Stimulated activated CD4-positive, alpha-beta T cell treated with anti-CD3 and anti-CD28 coated beads, Interleukin-12 subunit alpha, Interleukin-12 subunit beta, amount 100 ng/mL, for 48 hours (primary cell): ENCODE results near the gene PPP2R2C.

Source experiments
- DNase-seq, 3 donors: peaks; one replicate each; pipeline ENCODE4 v3.0.0-alpha.2; 2020; ENCODE audit warnings: low read depth in 2 of 3, low spot score in 1 of 3

PPP2R2C gene

GRCh38 chr4:6469898-6470501 is 2.4 kb downstream of the PPP2R2C start:
- no peak for DNase-seq

GRCh38 chr4:6469144-6469543 is 3.3 kb downstream of the PPP2R2C start:
- DNase-seq = no peak

GRCh38 chr4:6468376-6468775 is 4.0 kb downstream of the PPP2R2C start:
- no peak for DNase-seq

- DNase-seq = no peak
Measured at GRCh38 chr4:6467600-6467999, 4.8 kb downstream of the PPP2R2C start.

- DNase-seq = no peak
Measured at GRCh38 chr4:6466756-6467381, 5.5 kb downstream of the PPP2R2C start.

- DNase-seq = no peak
Measured at GRCh38 chr4:6465955-6466354, 6.5 kb downstream of the PPP2R2C start.

GRCh38 chr4:6464842-6465588 is 7.4 kb downstream of the PPP2R2C start:
- DNase-seq = no peak

- DNase-seq = no peak
Measured at GRCh38 chr4:6463311-6464289, 8.8 kb downstream of the PPP2R2C start.

- no peak for DNase-seq
Measured at GRCh38 chr4:6461301-6462165, 10.9 kb downstream of the PPP2R2C start.

GRCh38 chr4:6460876-6461275 is 11.5 kb downstream of the PPP2R2C start:
- no peak for DNase-seq

GRCh38 chr4:6458528-6458927 is 13.9 kb downstream of the PPP2R2C start:
- no peak for DNase-seq

GRCh38 chr4:6456450-6456849 is 16.0 kb downstream of the PPP2R2C start:
- DNase-seq = no peak

- no peak for DNase-seq
Measured at GRCh38 chr4:6454112-6454910, 18.1 kb downstream of the PPP2R2C start.

GRCh38 chr4:6453688-6453990 is 18.8 kb downstream of the PPP2R2C start:
- DNase-seq = no peak

- no peak for DNase-seq
Measured at GRCh38 chr4:6452897-6453687, 19.3 kb downstream of the PPP2R2C start.

GRCh38 chr4:6452116-6452896 is 20.1 kb downstream of the PPP2R2C start:
- DNase-seq = no peak

GRCh38 chr4:6451309-6451708 is 21.1 kb downstream of the PPP2R2C start:
- no peak for DNase-seq

GRCh38 chr4:6450709-6451108 is 21.7 kb downstream of the PPP2R2C start:
- DNase-seq = no peak
